HG03159 (cell line): Measurements from ENCODE around the gene KIAA1614.

ENCODE experiments used
- ATAC-seq: cut with Tn5 transposase; IDR thresholded peaks from one replicate; pipeline ENCODE4 v1.9.1; 2021; ENCODE audit warnings: mild to moderate bottlenecking, moderate library complexity; ENCODE audit not compliant: unreplicated experiment

The KIAA1614 gene

GRCh38 chr1:180941518-180942275 is 29.0 kb downstream of the KIAA1614 start:
- ATAC-seq, result no peak

DNA sequence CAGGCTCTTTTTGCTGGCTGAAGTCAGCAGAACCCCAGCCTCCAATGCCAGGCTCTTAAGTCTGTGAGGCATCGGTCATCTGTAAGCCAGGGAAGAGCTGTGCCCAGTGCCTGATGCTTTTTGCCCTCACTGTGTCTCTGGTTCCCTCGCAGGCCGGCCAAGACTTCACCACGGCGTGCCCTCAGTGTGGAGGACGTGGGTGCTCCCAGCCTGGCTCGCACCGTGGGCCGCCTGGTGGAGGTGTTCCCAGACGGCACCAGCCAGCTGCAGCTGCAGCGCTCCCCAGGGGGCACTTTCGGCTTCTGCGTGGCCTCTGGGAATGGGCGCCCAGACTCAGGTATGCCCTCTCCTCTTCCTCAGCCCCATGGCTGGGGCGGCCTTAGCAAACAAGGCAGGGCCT is 32.5 kb downstream of the KIAA1614 start:
- ATAC-seq, result no peak

- ATAC-seq, result no peak
These were observed 32.9 kb downstream of the KIAA1614 start for GRCh38 chr1:180945551-180945950.

GRCh38 chr1:180946056-180946455 is 33.4 kb downstream of the KIAA1614 start:
- ATAC-seq, result no peak

DNA sequence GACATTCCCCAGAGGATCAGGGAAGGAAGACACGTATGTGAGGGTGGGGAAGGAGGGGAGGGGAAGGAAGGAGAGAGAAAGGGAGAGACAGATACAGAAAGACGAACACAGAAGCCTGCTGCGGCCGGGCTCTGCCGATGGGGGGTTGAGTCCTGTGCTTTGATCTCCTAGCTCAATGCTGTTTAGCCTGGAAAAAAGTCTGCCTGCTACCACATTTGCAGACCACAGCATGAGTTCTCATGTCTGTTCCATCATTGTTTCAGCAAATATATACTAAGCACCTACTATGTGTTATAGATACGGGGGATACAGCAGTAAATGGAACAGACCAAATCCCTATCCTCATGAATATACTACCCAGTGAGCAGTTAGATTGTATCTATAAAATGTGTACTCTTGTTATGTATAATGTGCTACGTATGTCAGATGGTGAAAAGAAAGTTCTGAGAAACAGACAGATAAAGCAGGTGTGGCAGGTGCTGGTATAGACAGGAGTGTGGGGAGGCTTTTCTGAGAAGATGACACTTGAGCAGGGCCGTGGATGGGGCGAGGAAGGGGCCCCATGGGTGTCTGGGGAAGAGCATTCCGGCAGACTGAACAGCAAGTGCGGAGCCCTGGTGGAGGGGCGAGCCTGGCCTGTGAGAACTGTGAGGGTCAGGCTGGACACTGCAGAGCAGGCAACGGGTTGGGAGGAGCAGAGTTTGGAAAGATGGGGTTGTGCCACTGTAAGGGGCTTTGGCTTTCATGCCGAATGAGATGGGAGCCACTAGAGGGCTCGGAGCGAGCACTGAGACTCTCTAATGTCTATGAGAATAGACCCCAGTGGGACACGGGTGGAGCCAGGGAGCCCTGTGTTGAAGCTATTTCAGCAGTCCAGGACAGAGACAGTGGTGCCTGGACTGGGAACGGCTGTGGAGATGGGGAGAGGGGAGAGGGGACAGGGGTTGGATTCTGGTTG is 34.1 kb downstream of the KIAA1614 start:
- ATAC-seq, result no peak

- ATAC-seq, result no peak
These were observed 34.8 kb downstream of the KIAA1614 start for GRCh38 chr1:180947499-180947885.

- no peak for ATAC-seq
These were observed 35.4 kb downstream of the KIAA1614 start for GRCh38 chr1:180947901-180948640.

DNA sequence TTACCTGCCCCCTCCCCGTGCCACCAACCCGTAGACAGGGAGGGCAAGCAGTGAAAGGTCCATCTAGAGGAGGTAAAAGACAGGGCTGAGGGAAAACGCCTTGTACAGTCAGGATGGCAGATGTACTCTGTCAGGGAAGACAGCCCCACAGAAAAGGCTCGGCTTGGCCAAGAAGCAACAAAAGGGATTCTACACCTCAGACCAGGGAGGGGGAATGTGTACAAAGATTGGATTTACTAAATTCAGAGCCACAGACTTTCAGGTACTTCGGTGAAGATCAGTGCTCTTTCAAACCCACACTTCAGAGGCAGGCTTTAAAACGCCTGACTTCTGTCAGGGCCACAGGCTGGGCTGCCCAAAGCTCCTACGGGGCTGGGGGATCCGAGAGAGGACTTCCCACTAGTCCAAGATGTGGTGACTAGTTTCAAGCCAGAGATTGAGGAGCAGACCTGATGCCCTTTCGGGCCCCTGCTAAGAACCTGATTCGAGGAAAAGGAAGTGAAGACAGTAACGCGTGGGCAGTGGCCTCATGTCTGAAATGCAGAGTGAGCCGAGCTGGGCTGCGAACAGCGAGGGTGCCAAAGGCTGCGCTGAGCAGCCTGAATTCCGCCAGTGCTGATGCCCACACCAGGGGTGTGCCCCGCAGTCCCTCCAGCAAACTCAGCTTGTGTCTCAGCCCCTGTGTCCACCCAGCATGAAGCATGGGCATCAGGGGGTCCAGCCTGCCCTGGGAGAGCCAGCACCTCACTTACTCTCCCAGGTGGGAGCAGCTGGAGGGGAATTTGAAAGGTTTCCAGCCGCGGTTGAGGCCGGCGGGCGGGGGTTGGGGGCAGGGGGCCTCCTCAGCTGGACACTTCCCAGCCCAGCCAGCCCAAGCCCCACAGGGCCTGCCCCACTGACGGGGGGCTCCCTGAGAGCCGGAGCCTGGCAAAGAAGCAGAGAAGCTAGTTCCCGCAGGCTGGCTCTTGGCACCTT is 36.2 kb downstream of the KIAA1614 start:
- no peak for ATAC-seq

DNA sequence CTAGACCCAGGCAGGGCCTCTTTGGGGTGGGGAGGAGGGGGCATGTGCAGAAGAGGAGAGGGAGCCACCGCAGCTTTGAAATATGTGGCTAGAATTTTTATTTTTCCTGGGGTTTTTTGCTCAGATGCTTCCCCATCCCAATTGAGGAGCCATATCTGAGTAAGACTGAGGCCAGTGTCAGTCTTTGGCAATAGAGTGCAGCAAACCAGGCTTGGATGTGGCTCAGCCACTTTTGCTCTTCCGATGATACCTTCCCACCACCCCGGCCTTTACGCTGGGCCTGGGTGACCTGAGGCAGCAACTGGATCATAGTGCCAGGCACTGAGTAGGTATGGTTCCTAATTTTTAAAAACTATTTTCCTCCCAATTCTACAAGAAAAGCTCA is 36.9 kb downstream of the KIAA1614 start:
- ATAC-seq, result no peak

DNA sequence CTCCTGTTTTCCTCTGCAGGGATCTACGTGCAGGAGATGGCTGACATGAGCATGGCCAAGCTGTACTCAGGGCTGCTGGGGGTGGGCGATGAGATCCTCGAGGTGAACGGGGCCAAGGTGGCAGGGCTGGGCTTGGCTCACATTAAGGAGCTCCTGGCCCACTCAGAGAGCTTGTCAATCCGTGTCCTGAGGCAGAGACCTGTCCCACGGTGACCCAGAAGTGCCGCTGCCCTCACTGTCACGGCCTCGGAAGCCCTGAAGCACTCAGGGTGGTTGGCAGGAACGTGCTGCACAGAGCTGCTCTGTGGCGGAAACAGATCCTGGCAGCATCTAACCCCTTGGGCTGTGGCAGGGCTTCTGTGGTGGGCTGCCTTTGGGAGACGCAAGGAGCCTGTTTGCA is 37.6 kb downstream of the KIAA1614 start:
- no peak for ATAC-seq

- no peak for ATAC-seq
These were observed 38.6 kb downstream of the KIAA1614 start for GRCh38 chr1:180951186-180951745.

GRCh38 chr1:180951836-180952656 is 39.3 kb downstream of the KIAA1614 start:
- no peak for ATAC-seq

GRCh38 chr1:180952657-180953013 is 39.9 kb downstream of the KIAA1614 start:
- ATAC-seq, result no peak

DNA sequence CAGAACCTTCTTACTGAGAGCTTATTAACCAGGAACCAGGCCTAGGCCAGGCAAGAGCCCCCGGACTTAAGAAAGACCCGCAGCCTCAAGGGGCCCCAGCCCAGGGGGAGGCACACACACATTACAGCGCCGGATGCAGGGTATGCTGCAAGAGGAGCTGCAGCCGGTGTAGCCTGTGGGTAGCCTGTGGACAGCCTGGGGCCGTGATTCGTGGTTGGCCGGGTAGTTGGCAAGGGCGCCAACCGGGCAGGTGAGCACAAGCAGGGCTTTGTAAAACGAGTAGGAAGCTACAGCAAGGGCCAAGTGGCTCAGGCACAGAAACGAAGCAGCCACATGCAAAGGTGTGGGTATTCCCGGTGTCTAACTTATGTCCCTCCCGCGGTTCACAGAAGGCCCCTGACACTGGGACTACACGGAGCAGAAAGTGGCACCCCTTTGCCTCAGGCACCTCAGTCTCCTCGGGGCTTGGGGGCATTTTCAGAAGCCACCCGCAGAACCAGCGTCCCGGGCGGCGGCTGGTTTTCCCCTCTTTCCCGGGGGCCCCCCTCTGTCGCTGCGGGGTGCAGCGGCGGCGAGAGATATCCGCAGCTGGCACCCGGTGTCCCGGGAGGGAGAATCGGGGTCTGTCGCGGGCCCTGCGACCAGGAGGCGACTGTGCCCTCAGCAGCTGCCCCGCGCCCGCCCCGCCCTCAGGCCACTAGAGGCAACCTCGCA is 40.8 kb downstream of the KIAA1614 start:
- peak; percentile 18 for ATAC-seq

DNA sequence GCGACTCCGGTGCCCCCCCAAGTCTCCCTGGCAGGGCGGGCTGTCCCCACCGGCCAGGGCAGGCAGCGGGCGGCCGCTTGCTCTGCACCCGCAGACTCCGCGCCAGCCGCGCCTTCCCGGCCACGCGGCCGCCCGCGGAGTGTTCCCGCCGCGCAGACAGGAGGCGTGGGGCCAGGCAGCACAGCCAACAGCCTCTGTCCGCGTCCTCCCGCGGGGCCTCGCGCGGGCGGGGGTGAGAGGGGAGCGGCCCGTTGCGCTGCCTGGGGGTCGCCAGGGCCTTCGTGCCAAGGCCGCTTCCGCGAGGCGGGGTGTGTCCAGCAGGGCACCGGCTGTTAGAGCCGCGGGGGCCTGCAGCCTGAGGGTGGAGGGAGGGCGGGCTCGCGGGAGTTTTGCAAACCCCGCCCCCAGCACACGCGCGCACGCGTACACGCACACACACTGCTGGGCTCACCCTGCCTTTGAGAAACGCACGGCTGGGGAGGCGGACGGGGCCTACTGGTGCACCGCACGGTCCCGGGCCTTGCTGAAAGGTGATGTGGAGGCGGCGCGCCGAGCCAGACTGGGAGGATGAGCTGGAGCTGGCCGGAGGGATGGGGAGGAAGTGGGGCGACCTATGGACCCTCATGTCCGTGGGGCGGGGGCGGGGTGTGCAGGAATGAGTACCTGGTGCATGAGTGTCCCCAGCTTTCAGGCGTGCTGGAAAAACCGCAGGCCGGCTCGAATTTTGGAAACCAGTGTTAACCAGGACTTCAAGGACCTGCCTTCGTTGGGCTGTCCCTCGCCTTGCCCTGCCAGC is 41.5 kb downstream of the KIAA1614 start:
- ATAC-seq, result peak; percentile 73

GRCh38 chr1:180954801-180955165 is 42.1 kb downstream of the KIAA1614 start:
- no peak for ATAC-seq

DNA sequence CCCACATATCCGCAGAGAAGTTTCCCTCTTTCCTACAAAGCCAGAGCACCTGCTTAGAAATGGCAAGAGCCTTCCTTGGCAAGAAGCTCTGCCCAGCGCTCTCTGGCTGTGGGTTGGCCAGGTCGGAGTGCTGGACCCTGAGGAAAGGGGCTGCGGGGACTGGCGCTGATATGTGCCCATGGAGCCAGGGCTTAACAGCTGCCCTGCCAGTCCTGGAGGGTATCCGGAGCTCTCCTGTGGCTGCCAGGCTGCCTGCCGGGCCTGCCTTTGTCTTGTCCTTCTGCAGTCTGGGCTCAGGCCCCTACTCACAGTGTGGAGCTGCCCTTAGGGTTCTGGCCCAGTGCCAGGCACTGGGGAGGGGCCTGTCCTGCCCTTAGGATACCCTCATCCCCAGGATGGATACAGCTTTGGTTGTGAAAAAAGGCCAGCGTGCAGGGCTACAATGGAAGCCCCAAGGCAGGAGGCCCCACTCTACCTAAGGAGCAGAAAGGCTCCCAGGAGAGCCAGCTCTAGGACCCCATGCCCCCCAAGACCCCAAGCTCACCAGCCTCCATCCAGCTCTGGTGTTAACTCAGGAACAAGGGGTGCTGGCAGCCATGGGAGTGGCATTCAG is 43.4 kb downstream of the KIAA1614 start:
- no peak for ATAC-seq
